GM23248 (cell line): ENCODE data around the gene H3-3A.

ENCODE experiments used
- EZH2 ChIP-seq: fragments of 200-600 bp; sonication (generic); IDR thresholded peaks from 2 replicates; pipeline ENCODE4 v1.6.1; 2018; ENCODE audit warnings: antibody characterized with exemption, mild to moderate bottlenecking; ENCODE audit not compliant: insufficient read depth, poor library complexity, severe bottlenecking
- EZH2phosphoT487 ChIP-seq: fragments of 200-600 bp; sonication (generic); IDR thresholded peaks from 2 replicates; pipeline ENCODE4 v1.6.1; 2018; ENCODE audit warnings: antibody characterized with exemption, moderate library complexity, mild to moderate bottlenecking, low read depth; ENCODE audit not compliant: insufficient read depth

DNA sequence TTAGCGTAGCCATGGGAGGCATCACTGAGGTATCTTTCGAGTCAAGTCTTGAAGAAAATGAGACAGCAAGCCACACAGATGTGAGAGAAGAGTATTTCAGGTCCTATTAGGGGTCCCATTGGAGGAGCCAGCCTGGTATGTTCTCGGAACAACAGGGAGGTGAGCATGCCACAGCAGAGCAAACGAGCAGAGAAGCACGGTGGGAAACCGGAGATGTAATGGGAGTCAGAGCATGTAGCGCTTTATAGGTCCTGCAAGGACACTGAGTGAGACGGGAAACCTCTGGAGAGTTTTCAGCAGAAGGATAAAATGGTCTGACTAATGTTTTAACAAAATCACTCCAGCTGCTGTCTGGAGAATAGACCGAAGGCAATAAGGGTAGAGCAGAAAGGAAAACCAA lies 15.9 kb downstream of the H3-3A start:
- TF ChIP-seq EZH2 = no peak
- no peak for TF ChIP-seq EZH2phosphoT487
